CD14-positive monocyte (primary cell): ENCODE data around the gene P3H2. TPM values are rescaled to one million over a fixed set of nuclear protein-coding genes. Genes with fewer than 3 reads are reported as not detected.

Source experiments
- DNase-seq, 3 donors: peaks; one replicate each; pipeline ENCODE4 v3.0.0-alpha.2; 2011 to 2022
- H2AFZ ChIP-seq: 2 replicates; pipeline ENCODE4 v1.6.0; 2012; ENCODE audit warnings: mild to moderate bottlenecking, low read depth, low read length, inconsistent platforms; ENCODE audit not compliant: insufficient read depth, poor library complexity, severe bottlenecking
- H3K27ac ChIP-seq, 2 donors: 1 replicate in 1 of 2; 2 replicates in 1 of 2; pipeline ENCODE4 v1.5.1; 2012 to 2013; ENCODE audit warnings: low read length in 2 of 2, control low read depth in 1 of 2, inconsistent platforms in 1 of 2, low read depth in 1 of 2, mild to moderate bottlenecking in 1 of 2
- H3K27me3 ChIP-seq, 2 donors: one replicate each; pipeline versions ENCODE4 v1.6.0 to v1.6.1; 2011 to 2013; ENCODE audit warnings: low read length in 2 of 2; ENCODE audit not compliant: control insufficient read depth in 2 of 2, insufficient read depth in 2 of 2
- H3K36me3 ChIP-seq, 2 donors: replicated peaks in 1 of 2; 1 replicate in 1 of 2; 2 replicates in 1 of 2; pipeline versions ENCODE4 v1.5.1 to v1.6.1; 2012 to 2013; ENCODE audit warnings: low read length in 2 of 2, control low read depth in 1 of 2, inconsistent platforms in 1 of 2, mild to moderate bottlenecking in 1 of 2; ENCODE audit not compliant: insufficient read depth in 2 of 2, control insufficient read depth in 1 of 2
- H3K4me1 ChIP-seq, 2 donors: 1 replicate in 1 of 2; 2 replicates in 1 of 2; pipeline versions ENCODE4 v1.5.1 to v1.6.1; 2012 to 2013; ENCODE audit warnings: low read length in 2 of 2, control low read depth in 1 of 2, inconsistent platforms in 1 of 2, mild to moderate bottlenecking in 1 of 2, moderate library complexity in 1 of 2; ENCODE audit not compliant: insufficient read depth in 2 of 2, control insufficient read depth in 1 of 2
- H3K4me2 ChIP-seq: replicated peaks from 2 replicates; pipeline ENCODE3; 2012; ENCODE audit warnings: low read length, moderate library complexity, mild to moderate bottlenecking; ENCODE audit not compliant: poor library complexity, severe bottlenecking; ENCODE audit errors: extremely low read depth
- H3K4me3 ChIP-seq, 3 experiments: fragments of 200-600 bp in 1 of 3; sonication (generic) in 1 of 3; replicated peaks in 1 of 3; 1 replicate in 2 of 3; 2 replicates in 1 of 3; pipeline ENCODE4 v1.5.1; 2011 to 2013; ENCODE audit warnings: low read length in 3 of 3, mild to moderate bottlenecking in 3 of 3, control low read depth in 2 of 3, low read depth in 2 of 3, inconsistent platforms in 1 of 3, moderate library complexity in 1 of 3
- H3K79me2 ChIP-seq: 2 replicates; pipeline ENCODE4 v1.6.0; 2012; ENCODE audit warnings: mild to moderate bottlenecking, control low read depth, inconsistent platforms, low read length, moderate library complexity; ENCODE audit not compliant: insufficient read depth
- H3K9ac ChIP-seq: 2 replicates; pipeline ENCODE4 v1.6.0; 2017; ENCODE audit warnings: low read length, mild to moderate bottlenecking; ENCODE audit not compliant: insufficient read depth, poor library complexity, severe bottlenecking
- H3K9me3 ChIP-seq, 2 donors: replicated peaks in 1 of 2; 1 replicate in 1 of 2; 2 replicates in 1 of 2; pipeline versions ENCODE4 v1.5.1 to v1.6.1; 2012 to 2013; ENCODE audit warnings: low read length in 2 of 2, control low read depth in 1 of 2; ENCODE audit not compliant: control insufficient read depth in 1 of 2, insufficient read depth in 1 of 2
- H4K20me1 ChIP-seq: 2 replicates; pipeline ENCODE4 v1.6.0; 2012; ENCODE audit warnings: mild to moderate bottlenecking, low read length, control low read depth, moderate library complexity; ENCODE audit not compliant: insufficient read depth
- H3K27ac Mint-ChIP-seq, 7 donors: one replicate each; pipeline ENCODE4 v1.8.0; 2020; ENCODE audit warnings: mild to moderate bottlenecking in 7 of 7, mixed read lengths in 7 of 7, moderate library complexity in 6 of 7, inconsistent platforms in 2 of 7
- H3K27me3 Mint-ChIP-seq, 3 donors: one replicate each; pipeline ENCODE4 v1.8.0; 2021 to 2022; ENCODE audit warnings: low read depth in 3 of 3, mild to moderate bottlenecking in 3 of 3, mixed read lengths in 3 of 3, moderate library complexity in 3 of 3, inconsistent platforms in 1 of 3
- H3K36me3 Mint-ChIP-seq, 2 donors: one replicate each; pipeline ENCODE4 v1.8.0; 2020; ENCODE audit warnings: mixed read lengths in 2 of 2, inconsistent platforms in 1 of 2, mild to moderate bottlenecking in 1 of 2
- H3K4me1 Mint-ChIP-seq: one replicate; pipeline ENCODE4 v1.8.0; 2020; ENCODE audit warnings: mild to moderate bottlenecking, mixed read lengths
- H3K4me3 Mint-ChIP-seq, 2 donors: one replicate each; pipeline ENCODE4 v1.8.0; 2020; ENCODE audit warnings: mild to moderate bottlenecking in 2 of 2, mixed read lengths in 2 of 2, moderate library complexity in 1 of 2
- H3K9me3 Mint-ChIP-seq, 7 donors: one replicate each; pipeline ENCODE4 v1.8.0; 2020 to 2022; ENCODE audit warnings: mixed read lengths in 7 of 7, mild to moderate bottlenecking in 6 of 7, moderate library complexity in 6 of 7, inconsistent platforms in 2 of 7
- WGBS: methylation state at CpG from one replicate; pipeline ENCODE4 v1.1.5; 2013; ENCODE audit warnings: missing lambda C conversion rate; ENCODE audit not compliant: insufficient coverage; 5-methylcytosine and 5-hydroxymethylcytosine counted together
- intact Hi-C, 2 donors: fragments of 100-400 bp; cut with micrococcal nuclease; formaldehyde crosslinking; loops; one replicate each; pipeline versions ENCODE4 v1.15.0 to v1.15.1; 2023
- polyA plus RNA-seq, 3 donors: library from polyadenylated mRNA; depleted of rRNA in 1 of 3; unstranded in 2 of 3; stranded (reverse) in 1 of 3; fragments of 300-500 nt in 2 of 3; fragments of >200 nt in 1 of 3; fragmentation: Illumina TruSeq in 2 of 3; gene quantifications; 1 replicate in 2 of 3; 2 replicates in 1 of 3; pipeline ENCODE4 v1.2.3, GENCODE V29; 2012 to 2021
- TF ChIP-seq, protein P1 (sequence below): fragments of 200-600 bp; IDR thresholded peaks from one replicate; pipeline ENCODE4 v1.8.0; 2022; ENCODE audit warnings: antibody characterized with exemption, mild to moderate bottlenecking

P3H2 gene
- polyA plus RNA-seq, 3 donors = 0.25 to 0.31 (median 0.27) TPM

DNA sequence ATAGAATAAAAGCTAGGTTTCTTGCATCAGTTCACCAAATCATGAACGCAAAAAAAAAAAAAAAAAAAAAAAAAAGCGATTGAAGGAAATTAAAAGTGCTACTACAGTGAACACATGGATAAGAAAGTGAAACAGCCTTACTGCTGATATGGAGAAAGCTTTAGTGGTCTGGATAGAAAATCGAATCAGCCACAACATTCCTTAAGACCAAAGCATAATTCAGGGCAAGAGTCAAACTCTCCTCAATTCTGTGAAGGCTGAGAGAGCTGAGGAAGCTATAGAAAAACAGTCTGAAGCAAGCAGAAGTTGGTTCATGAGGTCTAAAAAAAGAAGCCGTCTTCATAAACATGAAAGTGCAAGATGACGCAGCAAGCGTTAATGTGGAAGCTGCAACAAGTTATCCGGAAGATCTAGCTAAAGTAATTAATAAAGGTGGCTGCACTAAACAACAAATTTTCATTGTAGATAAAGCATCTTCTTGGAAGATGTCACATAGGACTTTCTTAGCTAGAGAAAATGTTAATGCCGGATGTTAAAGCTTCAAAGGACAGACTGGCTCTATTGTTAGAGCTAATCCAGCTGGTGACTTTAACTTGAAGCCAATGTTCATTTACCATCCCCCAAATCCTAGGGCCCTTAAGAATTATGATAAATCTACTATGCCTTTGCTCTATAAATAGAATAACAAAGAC, 19.2 kb downstream of the P3H2 start:
- Mint-ChIP-seq H3K27me3 (peaks cover 0 to 2% (median 1%) of the 10 kb centered on the region in 3 donors), H3K4me3 (peak overlapping the region; percentile 14 to 77), H3K4me1 (peaks cover 30% of the 10 kb centered on the region), H3K9me3 (no peaks in the 10 kb centered on the region), H3K36me3 (peaks cover 0 to 1% of the 10 kb centered on the region in 2 donors), H3K27ac (peak overlapping the region; percentile 13 to 81 (median 69))
- Histone ChIP-seq H3K9me3 (no peaks in the 10 kb centered on the region), H3K36me3 (no peaks in the 10 kb centered on the region), H3K9ac (peak overlapping the region; percentile 24), H4K20me1 (no peaks in the 10 kb centered on the region), H3K79me2 (no peaks in the 10 kb centered on the region), H3K27ac (peak overlapping the region in 1 of 2 donors; percentile 79), H3K4me3 (peak overlapping the region in 2 of 3 experiments; percentile 27 to 53), H3K27me3 (no peaks in the 10 kb centered on the region), H3K4me2 (peak overlapping the region; percentile 56), H2AFZ (peak overlapping the region; percentile 43), H3K4me1 (peaks cover 20 to 21% of the 10 kb centered on the region in 2 donors)
- peak; percentile 23 to 37 (median 25) for DNase-seq
- TF ChIP-seq, protein P1, sequence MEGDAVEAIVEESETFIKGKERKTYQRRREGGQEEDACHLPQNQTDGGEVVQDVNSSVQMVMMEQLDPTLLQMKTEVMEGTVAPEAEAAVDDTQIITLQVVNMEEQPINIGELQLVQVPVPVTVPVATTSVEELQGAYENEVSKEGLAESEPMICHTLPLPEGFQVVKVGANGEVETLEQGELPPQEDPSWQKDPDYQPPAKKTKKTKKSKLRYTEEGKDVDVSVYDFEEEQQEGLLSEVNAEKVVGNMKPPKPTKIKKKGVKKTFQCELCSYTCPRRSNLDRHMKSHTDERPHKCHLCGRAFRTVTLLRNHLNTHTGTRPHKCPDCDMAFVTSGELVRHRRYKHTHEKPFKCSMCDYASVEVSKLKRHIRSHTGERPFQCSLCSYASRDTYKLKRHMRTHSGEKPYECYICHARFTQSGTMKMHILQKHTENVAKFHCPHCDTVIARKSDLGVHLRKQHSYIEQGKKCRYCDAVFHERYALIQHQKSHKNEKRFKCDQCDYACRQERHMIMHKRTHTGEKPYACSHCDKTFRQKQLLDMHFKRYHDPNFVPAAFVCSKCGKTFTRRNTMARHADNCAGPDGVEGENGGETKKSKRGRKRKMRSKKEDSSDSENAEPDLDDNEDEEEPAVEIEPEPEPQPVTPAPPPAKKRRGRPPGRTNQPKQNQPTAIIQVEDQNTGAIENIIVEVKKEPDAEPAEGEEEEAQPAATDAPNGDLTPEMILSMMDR = no peak
- intact Hi-C loops = no loop called here
- WGBS = 0% methylated on average over 3 of the region's 8 CpGs

DNA sequence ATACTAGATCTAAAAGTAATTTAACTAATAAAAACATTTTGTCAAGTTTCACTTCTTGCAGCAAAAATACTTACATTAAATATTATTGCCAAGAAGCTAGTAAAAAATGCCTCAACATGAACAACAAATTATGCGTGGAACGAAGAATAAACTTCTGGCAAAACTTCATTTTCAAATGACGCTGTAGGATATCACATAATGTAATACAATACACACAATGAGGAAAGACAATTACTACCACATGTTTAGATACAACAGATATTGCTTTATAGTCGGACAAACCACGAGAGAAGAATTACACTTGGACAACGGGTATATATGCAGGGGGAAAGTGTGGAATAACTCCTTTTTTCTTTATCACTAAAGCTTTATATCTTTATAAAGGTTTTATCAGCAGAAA, 21.6 kb downstream of the P3H2 start:
- no peak for DNase-seq
- H3K9me3 ChIP-seq = no peaks in the 10 kb centered on the region
- Mint-ChIP-seq H3K27me3 (peaks cover 0 to 2% (median 1%) of the 10 kb centered on the region in 3 donors), H3K9me3 (peaks cover 0 to 5% (median 0%) of the 10 kb centered on the region in 7 donors), H3K27ac (no peak overlapping the region), H3K4me3 (no peak overlapping the region), H3K4me1 (peaks cover 22% of the 10 kb centered on the region), H3K36me3 (peaks cover 0 to 1% of the 10 kb centered on the region in 2 donors)
- H3K4me1 ChIP-seq = peaks cover 14 to 21% of the 10 kb centered on the region in 2 donors
- no peak overlapping the region for H3K27ac ChIP-seq
- H3K9ac ChIP-seq = no peak overlapping the region
- intact Hi-C loops = no loop called here
- TF ChIP-seq, protein P1 = no peak
- H2AFZ ChIP-seq = no peak overlapping the region
- no peaks in the 10 kb centered on the region for H3K36me3 ChIP-seq
- H3K27me3 ChIP-seq = no peaks in the 10 kb centered on the region
- 100% methylated on average over 2 of the region's 6 CpGs for WGBS
- H3K4me2 ChIP-seq = no peak overlapping the region
- H3K4me3 ChIP-seq = no peak overlapping the region
- no peaks in the 10 kb centered on the region for H4K20me1 ChIP-seq
- no peaks in the 10 kb centered on the region for H3K79me2 ChIP-seq
